ENCODE measurements around the gene NINJ2. TPM values are rescaled to one million over a fixed set of nuclear protein-coding genes. Genes with fewer than 3 reads are reported as not detected.
"Not testable (repeated sequence)": the region's sequence is repeated elsewhere in the genome, so short reads cannot be mapped to it uniquely, and the experiment has no call there.

Gene NINJ2
- total and polyA plus RNA-seq, 10 of the 15 experiments (the other 5 are each of a cell fraction or from before 2014, with no cell fraction given): 8.9 to 51.6 (median 21.3) TPM

- H3K27ac ChIP-seq (ENCODE audit: control insufficient read depth, insufficient read depth); H2AFZ ChIP-seq (ENCODE audit: control insufficient read depth, low read depth, low read length); POLR2A ChIA-PET; H3K27me3 ChIP-seq (replicated peaks in 1 of 2; ENCODE audit: control insufficient read depth in 2 of 2, insufficient read depth in 2 of 2, low read length in 1 of 2); ATAC-seq; H3K4me3 ChIP-seq; H4K20me1 ChIP-seq (ENCODE audit: control insufficient read depth, insufficient read depth); RAD21 ChIA-PET (ENCODE audit: unreplicated experiment); H3K79me2 ChIP-seq (ENCODE audit: control insufficient read depth, insufficient read depth, low read length); BruUV-seq (replicated peaks); DNase-seq (ENCODE audit: low read depth, low spot score); H3K4me1 ChIP-seq (ENCODE audit: control insufficient read depth, insufficient read depth, low read length); H3K4me2 ChIP-seq (ENCODE audit: control insufficient read depth, insufficient read depth); in situ Hi-C loops (cut with MboI); H3K9ac ChIP-seq (ENCODE audit: control insufficient read depth, insufficient read depth, low read length); H3K36me3 ChIP-seq (ENCODE audit: control insufficient read depth in 2 of 2, insufficient read depth in 2 of 2, low read length in 1 of 2); H3K9me3 ChIP-seq (replicated peaks; ENCODE audit: control insufficient read depth, insufficient read depth, low read length); intact Hi-C loops (cut with micrococcal nuclease; ENCODE audit: unreplicated experiment); FAIRE-seq: not testable (repeated sequence)
- 80% methylated on average over 4 of the region's 4 CpGs for WGBS (ENCODE audit: insufficient coverage, insufficient replicate concordance, low lambda C conversion rate, missing lambda C conversion rate)
- TF ChIP-seq CBX3 (IDR thresholded peaks at IDR 0.05; ENCODE audit: borderline replicate concordance, low read depth) (peak; percentile 78; the same call in 1 of the 2 replicates), ZNF217 (IDR thresholded peaks at IDR 0.05) (0 out of 2 replicates have a peak, but pooled peaks have one; percentile 30), KLF5 (IDR thresholded peaks at IDR 0.05; ENCODE audit: partially characterized antibody) (peak; percentile 94), CBX5 (IDR thresholded peaks at IDR 0.05; ENCODE audit: low read depth) (peak; percentile 99), RELB (IDR thresholded peaks at IDR 0.05; ENCODE audit: low read depth) (peak; percentile 66; the same call in 1 of the 2 replicates), SKIL (IDR thresholded peaks at IDR 0.05; ENCODE audit: low read depth, poor library complexity, severe bottlenecking) (peak; percentile 45)
- SMC1A ChIA-PET (ENCODE audit: uncharacterized antibody, unreplicated experiment): interaction anchor here (1.2 kb wide), 1 partner anchor 14 kb away, joined by 3 read pairs; no protein-coding TSS in a partner anchor
- CTCF ChIA-PET: interaction anchor here (0.7 kb wide), 1 partner anchor 49 kb away, joined by 3 read pairs; no protein-coding TSS in a partner anchor
Measured at GRCh38 chr12:698222-698621, 35.0 kb upstream of the NINJ2 start.

All from GM12878 (cell line).